ENCODE measurements around the gene MRPS31. TPM values are rescaled to one million over a fixed set of nuclear protein-coding genes. Genes with fewer than 3 reads are reported as not detected.
"Not testable (repeated sequence)": the region's sequence is repeated elsewhere in the genome, so short reads cannot be mapped to it uniquely, and the experiment has no call there.

The MRPS31 gene
- total RNA-seq, 2 donors from 2014 or later: 43.9 to 51.6 TPM

- Mint-ChIP-seq H3K9me3 (no peaks in the 10 kb centered on the region), H3K27ac (peak overlapping the region in 1 of 2 donors; percentile 76), H3K36me3 (peaks cover 11 to 13% of the 10 kb centered on the region in 2 donors)
- DNase-seq (ENCODE audit: low spot score in 2 of 2) (no peak), ATAC-seq (peak in 1 of 2 donors; percentile 57)
These were observed 23.7 kb upstream of the MRPS31 start for GRCh38 chr13:40794414-40795368.

GRCh38 chr13:40793339-40793738 lies 22.3 kb upstream of the MRPS31 start:
- Mint-ChIP-seq H3K9me3 (no peaks in the 10 kb centered on the region), H3K36me3 (peaks cover 0 to 5% of the 10 kb centered on the region in 2 donors), H3K27ac (no peak overlapping the region)
- DNase-seq (ENCODE audit: low spot score in 2 of 2) (no peak), ATAC-seq (no peak)

- peaks cover 0 to 5% of the 10 kb centered on the region in 2 donors for H3K36me3 Mint-ChIP-seq
- DNase-seq (ENCODE audit: low spot score in 2 of 2) (no peak), ATAC-seq (no peak)
- peak overlapping the region in 1 of 2 donors; percentile 13 for H3K27ac Mint-ChIP-seq
- H3K9me3 Mint-ChIP-seq: no peaks in the 10 kb centered on the region
These were observed 21.5 kb upstream of the MRPS31 start for GRCh38 chr13:40792284-40793051.

- Mint-ChIP-seq H3K27ac (peak overlapping the region in 1 of 2 donors; percentile 60), H3K9me3 (no peaks in the 10 kb centered on the region), H3K36me3 (peaks cover 0 to 5% of the 10 kb centered on the region in 2 donors)
- ATAC-seq: no peak
- no peak for DNase-seq (ENCODE audit: low spot score in 2 of 2)
These were observed 19.2 kb upstream of the MRPS31 start for GRCh38 chr13:40790154-40790616.

- peak; percentile 84 to 90 for ATAC-seq
- Mint-ChIP-seq H3K27ac (peak within 1 kb of the TSS; percentile 73 to 82), H3K9me3 (no peaks in the 10 kb centered on the region)
These were observed 18.5 kb upstream of the MRPS31 start, which contains the start of gene SLC25A15 for GRCh38 chr13:40789275-40790153. Gene SLC25A15, plus strand, starts transcription at chr13:40789611. Its CDS starts 3,616 bp downstream, at chr13:40793227.

GRCh38 chr13:40788540-40789274 lies 17.7 kb upstream of the MRPS31 start:
- H3K36me3 Mint-ChIP-seq: not testable (repeated sequence)

More at GRCh38 chr13:40789275-40790153, 18.5 kb upstream of the MRPS31 start, which contains the start of gene SLC25A15:
- peaks cover 0 to 5% of the 10 kb centered on the region in 2 donors for H3K36me3 Mint-ChIP-seq
- peak; percentile 76 to 80 for DNase-seq (ENCODE audit: low spot score in 2 of 2)

GRCh38 chr13:40787062-40787461 lies 16.1 kb upstream of the MRPS31 start:
- H3K36me3 Mint-ChIP-seq: peaks cover 0 to 2% of the 10 kb centered on the region in 2 donors
- ATAC-seq (peak in 1 of 2 donors; percentile 15), DNase-seq (ENCODE audit: low spot score in 2 of 2) (no peak)
- peak overlapping the region in 1 of 2 donors; percentile 73 for H3K27ac Mint-ChIP-seq
- H3K9me3 Mint-ChIP-seq: no peaks in the 10 kb centered on the region

More at GRCh38 chr13:40788540-40789274, 17.7 kb upstream of the MRPS31 start:
- not testable (repeated sequence) for ATAC-seq; DNase-seq (ENCODE audit: low spot score in 2 of 2); H3K9me3 Mint-ChIP-seq
- peak overlapping the region; percentile 73 to 82 for H3K27ac Mint-ChIP-seq

- DNase-seq (ENCODE audit: low spot score in 2 of 2): no peak
- no peaks in the 10 kb centered on the region for H3K36me3 Mint-ChIP-seq
- ATAC-seq: peak; percentile 30 to 73
- no peaks in the 10 kb centered on the region for H3K9me3 Mint-ChIP-seq
- peak overlapping the region; percentile 15 to 73 for H3K27ac Mint-ChIP-seq
These were observed 15.6 kb upstream of the MRPS31 start for GRCh38 chr13:40786568-40786996.

- DNase-seq (ENCODE audit: low spot score in 2 of 2) (no peak), ATAC-seq (no peak)
- no peaks in the 10 kb centered on the region for H3K9me3 Mint-ChIP-seq
- H3K36me3 Mint-ChIP-seq: no peaks in the 10 kb centered on the region
- no peak overlapping the region for H3K27ac Mint-ChIP-seq
These were observed 13.6 kb upstream of the MRPS31 start for GRCh38 chr13:40784540-40784939.

GRCh38 chr13:40782971-40783370 lies 12.0 kb upstream of the MRPS31 start:
- H3K9me3 Mint-ChIP-seq; H3K36me3 Mint-ChIP-seq; ATAC-seq; H3K27ac Mint-ChIP-seq; DNase-seq (ENCODE audit: low spot score in 2 of 2): not testable (repeated sequence)

- DNase-seq (ENCODE audit: low spot score in 2 of 2) (no peak), ATAC-seq (no peak)
- no peaks in the 10 kb centered on the region for H3K9me3 Mint-ChIP-seq
- H3K27ac Mint-ChIP-seq: peak overlapping the region in 1 of 2 donors; percentile 22
- H3K36me3 Mint-ChIP-seq: no peaks in the 10 kb centered on the region
These were observed 10.7 kb upstream of the MRPS31 start for GRCh38 chr13:40781717-40782116.

- H3K27ac Mint-ChIP-seq: no peak overlapping the region
- DNase-seq (ENCODE audit: low spot score in 2 of 2) (no peak), ATAC-seq (no peak)
- H3K36me3 Mint-ChIP-seq: no peaks in the 10 kb centered on the region
- H3K9me3 Mint-ChIP-seq: no peaks in the 10 kb centered on the region
These were observed 9.9 kb upstream of the MRPS31 start for GRCh38 chr13:40780822-40781401.

GRCh38 chr13:40779796-40780285 lies 8.9 kb upstream of the MRPS31 start:
- ATAC-seq (no peak), DNase-seq (ENCODE audit: low spot score in 2 of 2) (no peak)
- H3K27ac Mint-ChIP-seq: no peak overlapping the region
- no peaks in the 10 kb centered on the region for H3K36me3 Mint-ChIP-seq
- no peaks in the 10 kb centered on the region for H3K9me3 Mint-ChIP-seq

- peak overlapping the region; percentile 11 to 63 for H3K27ac Mint-ChIP-seq
- H3K9me3 Mint-ChIP-seq: no peaks in the 10 kb centered on the region
- DNase-seq (ENCODE audit: low spot score in 2 of 2) (no peak), ATAC-seq (no peak)
- H3K36me3 Mint-ChIP-seq: no peaks in the 10 kb centered on the region
These were observed 8.1 kb upstream of the MRPS31 start for GRCh38 chr13:40779049-40779448.

GRCh38 chr13:40777809-40778175 lies 6.8 kb upstream of the MRPS31 start:
- DNase-seq (ENCODE audit: low spot score in 2 of 2): no peak
- H3K9me3 Mint-ChIP-seq: no peaks in the 10 kb centered on the region
- H3K36me3 Mint-ChIP-seq: no peaks in the 10 kb centered on the region
- ATAC-seq: no peak
- peak overlapping the region; percentile 90 to 99 for H3K27ac Mint-ChIP-seq

All from activated naive CD4-positive, alpha-beta T cell treated with anti-CD3 and anti-CD28 coated beads, Interleukin-2, amount 50 U/mL, for 72 hours (primary cell).